GM19025 (cell line): ENCODE results near the gene TMEM127.
"Not testable (repeated sequence)": the region's sequence is repeated elsewhere in the genome, so short reads cannot be mapped to it uniquely, and the experiment has no call there.

Experiments used
- ATAC-seq: cut with Tn5 transposase; IDR thresholded peaks from one replicate; pipeline ENCODE4 v1.9.1; 2021; ENCODE audit warnings: mild to moderate bottlenecking, low read depth, moderate library complexity; ENCODE audit not compliant: unreplicated experiment

The TMEM127 gene

GRCh38 chr2:96265840-96266679 is at the start of gene TMEM127, which contains the start of gene CIAO1:
Gene TMEM127, minus strand, starts transcription at chr2:96265997. Its CDS starts 616 bp downstream, at chr2:96265381.
Gene CIAO1, plus strand, starts transcription at chr2:96266225. Its CDS starts 126 bp downstream, at chr2:96266351.
- ATAC-seq = peak; percentile 91

DNA sequence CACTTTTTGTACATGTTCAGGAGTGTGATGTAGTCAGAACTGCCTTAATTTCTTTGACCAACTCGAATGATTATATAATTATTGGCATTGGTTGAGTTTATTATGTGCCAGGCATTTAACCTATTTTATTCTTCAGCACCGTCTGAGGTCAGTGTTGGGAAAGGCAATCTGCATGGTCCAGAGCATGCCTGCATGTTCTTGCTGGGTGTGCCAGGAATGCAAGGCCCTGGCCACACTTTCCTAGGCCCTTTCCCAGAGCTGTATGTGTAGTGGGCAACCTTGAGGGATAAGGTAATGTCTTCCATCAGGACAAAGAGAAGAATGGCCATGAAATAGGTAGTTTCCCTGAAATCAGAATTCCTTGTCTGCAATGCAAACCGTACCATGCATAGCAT is 49.2 kb upstream of the TMEM127 start:
- ATAC-seq = no peak

DNA sequence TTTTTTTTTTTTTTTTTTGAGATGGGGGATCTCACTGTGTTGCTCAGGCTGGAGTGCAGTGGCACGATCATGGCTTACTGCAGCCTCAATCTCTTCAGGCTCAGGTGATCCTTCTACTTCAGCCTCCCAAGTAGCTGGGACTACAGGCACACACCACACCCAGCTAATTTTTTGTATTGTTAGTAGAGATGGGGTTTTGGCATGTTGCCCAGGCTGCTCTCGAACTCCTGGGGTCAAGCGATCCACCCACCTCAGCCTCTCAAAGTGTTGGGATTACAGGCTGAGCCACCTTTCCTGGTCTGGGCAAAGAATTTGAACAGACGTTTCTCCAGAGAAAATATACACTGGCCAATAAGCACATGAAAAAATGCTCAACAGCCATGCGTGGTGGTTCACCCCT is 42.5 kb upstream of the TMEM127 start:
- ATAC-seq = no peak

GRCh38 chr2:96306370-96306769 is 40.6 kb upstream of the TMEM127 start:
- no peak for ATAC-seq

DNA sequence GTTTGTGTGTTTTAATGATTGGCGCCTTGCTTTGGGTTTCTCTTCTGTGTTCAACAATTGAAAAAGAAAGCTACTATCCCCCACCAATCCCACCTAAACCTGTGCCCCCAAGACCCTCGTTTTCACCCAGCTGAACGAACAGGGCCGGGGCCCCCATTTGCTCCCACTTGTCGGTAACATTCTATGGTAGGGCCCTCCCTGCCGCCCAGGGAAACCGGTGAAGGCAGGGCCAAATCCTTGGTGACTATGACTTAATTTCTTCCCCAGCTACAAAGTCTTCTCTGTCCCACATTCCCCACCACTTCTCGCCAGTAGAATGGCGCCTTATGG is 40.1 kb upstream of the TMEM127 start:
- no peak for ATAC-seq

GRCh38 chr2:96305091-96305978 is 39.5 kb upstream of the TMEM127 start, which contains the start of gene SNRNP200:
Gene SNRNP200, minus strand, starts transcription at chr2:96305546. Its CDS starts 109 bp downstream, at chr2:96305437.
- ATAC-seq = peak; percentile 94

DNA sequence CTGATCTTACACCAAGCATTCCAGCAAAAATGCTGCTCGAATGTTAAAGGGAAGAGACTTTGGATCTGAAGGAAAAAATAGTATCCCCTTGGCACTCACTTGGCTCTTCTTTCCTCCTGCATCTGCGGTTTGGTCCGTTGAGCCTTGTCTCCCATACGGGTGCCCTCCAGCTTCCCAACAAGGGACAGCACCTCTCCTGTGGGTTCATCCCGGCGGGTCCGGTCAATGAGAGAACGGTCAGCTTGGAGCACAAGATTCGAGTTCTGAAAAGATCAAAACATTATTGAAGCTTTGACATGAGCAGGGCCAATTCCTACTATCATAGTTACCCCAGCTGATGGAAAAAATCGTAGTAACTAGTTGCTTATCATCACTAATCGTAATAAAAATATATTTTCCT is 38.8 kb upstream of the TMEM127 start:
- ATAC-seq = no peak

GRCh38 chr2:96301865-96302264 is 36.1 kb upstream of the TMEM127 start:
- ATAC-seq = no peak

DNA sequence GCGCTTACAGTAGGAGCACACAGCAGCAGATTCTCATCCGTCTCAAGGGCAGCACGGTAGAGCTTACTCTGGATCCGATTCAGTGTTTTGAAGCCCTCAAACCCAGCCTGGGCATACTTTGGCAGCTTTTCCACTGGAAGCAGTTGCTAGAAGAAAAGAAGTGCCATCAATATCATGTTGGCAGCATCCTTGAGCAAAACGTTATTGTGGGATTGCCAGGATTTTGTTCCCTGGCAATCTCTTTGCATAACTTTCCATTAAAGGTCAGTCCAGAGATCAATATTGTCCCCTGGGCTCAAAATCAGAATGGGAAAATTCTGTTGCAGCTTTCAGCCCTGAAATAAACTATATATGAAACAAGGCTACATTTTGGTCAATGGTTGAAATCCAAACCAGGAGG is 31.1 kb upstream of the TMEM127 start:
- no peak for ATAC-seq

DNA sequence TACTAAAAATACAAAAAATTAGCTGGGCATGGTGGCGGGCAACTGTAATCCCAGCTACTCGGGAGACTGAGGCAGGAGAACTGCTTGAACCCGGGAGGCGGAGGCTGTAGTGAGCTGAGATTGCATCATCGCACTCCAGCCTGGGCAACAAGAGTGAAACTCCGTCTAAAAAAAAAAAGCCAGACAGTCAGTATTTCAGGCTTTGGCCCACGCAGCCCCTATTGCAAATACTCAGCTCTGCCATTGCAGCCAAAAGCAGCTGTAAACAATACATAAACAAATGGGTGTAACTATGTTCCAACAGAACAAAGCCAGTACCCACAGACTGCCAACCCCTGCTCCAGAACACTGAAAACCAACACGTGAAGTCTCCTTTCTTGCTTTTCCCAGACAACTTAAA is 28.5 kb upstream of the TMEM127 start:
- not testable (repeated sequence) for ATAC-seq

DNA sequence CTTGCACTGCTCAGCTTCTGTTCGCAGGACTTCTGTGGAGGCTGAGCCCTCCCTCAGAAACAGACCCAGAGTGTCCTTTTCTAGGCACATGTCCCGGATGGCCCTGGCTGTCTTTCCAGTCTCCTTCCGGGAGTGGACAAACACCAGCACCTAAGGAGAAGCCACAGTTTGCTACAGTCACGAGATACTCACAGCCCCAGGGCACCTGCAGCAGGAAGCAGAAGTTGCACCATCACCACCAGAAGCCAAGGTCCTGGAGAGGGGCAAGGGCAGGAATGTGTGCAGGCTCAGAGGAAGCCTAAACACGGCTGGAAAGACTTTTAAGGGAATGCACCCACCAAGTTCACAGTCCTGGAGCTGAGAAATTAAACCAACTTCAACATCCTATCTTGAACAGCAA is 26.0 kb upstream of the TMEM127 start:
- ATAC-seq = no peak

- no peak for ATAC-seq
These were observed 21.6 kb upstream of the TMEM127 start for GRCh38 chr2:96287273-96287856.

GRCh38 chr2:96276787-96277499 is 11.1 kb upstream of the TMEM127 start:
- ATAC-seq = no peak

GRCh38 chr2:96274355-96275056 is 8.7 kb upstream of the TMEM127 start:
- ATAC-seq = no peak

- no peak for ATAC-seq
These were observed 8.0 kb upstream of the TMEM127 start for GRCh38 chr2:96273763-96274162.

- no peak for ATAC-seq
These were observed 6.2 kb upstream of the TMEM127 start for GRCh38 chr2:96271995-96272394.

GRCh38 chr2:96267159-96267971 is 1.6 kb upstream of the TMEM127 start:
- ATAC-seq = no peak

GRCh38 chr2:96265349-96265839 is 403 bp downstream of the TMEM127 start:
- ATAC-seq = peak; percentile 5
